ENCODE results near the gene THADA. TPM values are rescaled to one million over a fixed set of nuclear protein-coding genes. Genes with fewer than 3 reads are reported as not detected.

Gene THADA
- total RNA-seq, 1 experiment from 2014 or later: 20.1 TPM

- Histone ChIP-seq H3K23ac (ENCODE audit: insufficient read length, low read depth, low read length) (no peak overlapping the region), H3T11ph (ENCODE audit: low read length) (no peak overlapping the region), H2BK15ac (ENCODE audit: low read depth, low read length) (no peak overlapping the region), H2BK120ac (ENCODE audit: low read depth, low read length, poor library complexity, severe bottlenecking) (no peak overlapping the region), H4K8ac (replicated peaks; ENCODE audit: insufficient read length, low read depth, low read length) (no peak overlapping the region), H2BK20ac (ENCODE audit: low read depth, low read length, poor library complexity, severe bottlenecking) (no peak overlapping the region), H3K27me3 (ENCODE audit: insufficient read depth, low read length) (no peaks in the 10 kb centered on the region), H3K4ac (ENCODE audit: low read depth, low read length) (no peak overlapping the region), H3K79me1 (ENCODE audit: insufficient read depth, low read depth, low read length, poor library complexity, severe bottlenecking) (no peaks in the 10 kb centered on the region), H2BK5ac (ENCODE audit: insufficient read length, low read length) (no peak overlapping the region), H3K9ac (ENCODE audit: extremely low read depth, insufficient read length, low read length) (no peak overlapping the region), H3K14ac (ENCODE audit: insufficient read depth, low read length) (no peak overlapping the region), H3K27ac (ENCODE audit: insufficient read length, low read depth, low read length) (no peak overlapping the region), H3K79me2 (ENCODE audit: insufficient read depth, low read length) (no peaks in the 10 kb centered on the region), H3K4me1 (ENCODE audit: insufficient read depth, low read length) (no peaks in the 10 kb centered on the region), H3K23me2 (ENCODE audit: insufficient read length, low read depth, low read length, poor library complexity, severe bottlenecking) (no peaks in the 10 kb centered on the region), H3K4me2 (ENCODE audit: insufficient read depth, insufficient read length, low read length) (no peak overlapping the region), H3K9me3 (ENCODE audit: control insufficient read depth, low read depth, low read length) (no peaks in the 10 kb centered on the region), H4K20me1 (ENCODE audit: control insufficient read depth, insufficient read depth, insufficient read length) (no peaks in the 10 kb centered on the region), H2AK5ac (ENCODE audit: insufficient read length, low read length) (no peak overlapping the region), H2BK12ac (ENCODE audit: insufficient read length, low read depth, low read length) (no peak overlapping the region), H4K91ac (ENCODE audit: insufficient read length, low read depth, low read length) (no peak overlapping the region), H4K5ac (ENCODE audit: insufficient read length, low read depth, low read length) (no peak overlapping the region), H2AFZ (ENCODE audit: low read length) (no peak overlapping the region), H3K56ac (ENCODE audit: insufficient read length, low read depth, low read length) (no peak overlapping the region), H3K18ac (ENCODE audit: insufficient read length, low read depth, low read length) (no peak overlapping the region)
- H3K4me1 Mint-ChIP-seq: no peaks in the 10 kb centered on the region; a peak in 1 of 4 replicates
- no peak overlapping the region for H3K27ac Mint-ChIP-seq
- TF ChIP-seq CTCF (conservative IDR thresholded peaks at IDR 0.05): no peak
- no peak overlapping the region for H3K4me3 Mint-ChIP-seq
- peaks cover 0 to 9% (median 4%) of the 10 kb centered on the region in 3 experiments; a peak in 2 of 7 replicates for H3K36me3 Mint-ChIP-seq (ENCODE audit: insufficient read depth in 1 of 3, low read depth in 3 of 3)
- no peak for DNase-seq
- H3K27me3 Mint-ChIP-seq (ENCODE audit: low read depth): no peaks in the 10 kb centered on the region
- no peaks in the 10 kb centered on the region for H3K9me3 Mint-ChIP-seq
Observed at GRCh38 chr2:43423941-43424261, 171.9 kb downstream of the THADA start.

All from H9 (cell line).